OCI-LY7 (cell line): Measurements from ENCODE around the gene TRIO.

Source experiments
- EZH2phosphoT487 ChIP-seq: fragments of 200-600 bp; sonication (generic); IDR thresholded peaks from 2 replicates; pipeline ENCODE4 v1.6.1; 2018; ENCODE audit warnings: low read depth, borderline replicate concordance, mild to moderate bottlenecking, mixed run types, antibody characterized with exemption, low read length, moderate library complexity, mixed read lengths
- TF ChIP-seq, protein P1 (sequence below): fragments of 200-600 bp; sonication (generic); conservative IDR thresholded peaks from 2 replicates; pipeline ENCODE4 v1.5.1; 2014; ENCODE audit warnings: mild to moderate bottlenecking, antibody characterized with exemption, low read length, moderate library complexity, mixed read lengths

DNA sequence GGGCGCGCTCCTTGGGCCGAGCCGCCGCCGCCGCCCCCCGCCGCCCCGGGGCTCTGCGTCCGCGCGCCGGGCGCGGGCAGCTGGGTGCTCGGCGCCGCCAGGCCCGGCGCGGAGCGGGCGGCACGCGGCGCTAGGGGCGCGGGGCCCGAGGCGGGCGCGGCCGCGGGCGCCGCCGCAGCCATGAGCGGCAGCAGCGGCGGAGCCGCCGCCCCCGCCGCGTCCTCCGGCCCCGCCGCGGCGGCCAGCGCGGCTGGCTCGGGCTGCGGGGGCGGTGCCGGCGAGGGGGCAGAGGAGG lies 351 bp downstream of the TRIO start:
- TF ChIP-seq, protein P1, sequence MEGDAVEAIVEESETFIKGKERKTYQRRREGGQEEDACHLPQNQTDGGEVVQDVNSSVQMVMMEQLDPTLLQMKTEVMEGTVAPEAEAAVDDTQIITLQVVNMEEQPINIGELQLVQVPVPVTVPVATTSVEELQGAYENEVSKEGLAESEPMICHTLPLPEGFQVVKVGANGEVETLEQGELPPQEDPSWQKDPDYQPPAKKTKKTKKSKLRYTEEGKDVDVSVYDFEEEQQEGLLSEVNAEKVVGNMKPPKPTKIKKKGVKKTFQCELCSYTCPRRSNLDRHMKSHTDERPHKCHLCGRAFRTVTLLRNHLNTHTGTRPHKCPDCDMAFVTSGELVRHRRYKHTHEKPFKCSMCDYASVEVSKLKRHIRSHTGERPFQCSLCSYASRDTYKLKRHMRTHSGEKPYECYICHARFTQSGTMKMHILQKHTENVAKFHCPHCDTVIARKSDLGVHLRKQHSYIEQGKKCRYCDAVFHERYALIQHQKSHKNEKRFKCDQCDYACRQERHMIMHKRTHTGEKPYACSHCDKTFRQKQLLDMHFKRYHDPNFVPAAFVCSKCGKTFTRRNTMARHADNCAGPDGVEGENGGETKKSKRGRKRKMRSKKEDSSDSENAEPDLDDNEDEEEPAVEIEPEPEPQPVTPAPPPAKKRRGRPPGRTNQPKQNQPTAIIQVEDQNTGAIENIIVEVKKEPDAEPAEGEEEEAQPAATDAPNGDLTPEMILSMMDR: no peak
- no peak for TF ChIP-seq EZH2phosphoT487
